BJ (cell line): ENCODE results near the gene MAP3K6. TPM values are rescaled to one million over a fixed set of nuclear protein-coding genes. Genes with fewer than 3 reads are reported as not detected.

Source experiments
- CTCF ChIA-PET: fragments of 350-600 bp; formaldehyde crosslinking; extraction: SDS; loops from one replicate; lab custom pipeline; 2021; ENCODE audit warnings: antibody characterized with exemption, inconsistent platforms; lab: Yijun Ruan, JAX
- POLR2A ChIA-PET: fragments of 300-600 bp; sonication (Branson Sonifier 250); formaldehyde crosslinking; extraction: SDS; loops from one replicate; lab custom pipeline; 2021; ENCODE audit warnings: antibody characterized with exemption; lab: Charles Lee
- DNase-seq: peaks from one replicate; pipeline ENCODE4 v3.0.0-alpha.2; 2011; ENCODE audit warnings: low read depth
- H3K27me3 ChIP-seq: 2 replicates; pipeline ENCODE4 v1.6.0; 2011; ENCODE audit warnings: low read length; ENCODE audit not compliant: control insufficient read depth, insufficient read depth
- H3K36me3 ChIP-seq: 2 replicates; pipeline ENCODE4 v1.5.1; 2011; ENCODE audit warnings: low read length; ENCODE audit not compliant: control insufficient read depth, insufficient read depth
- H3K4me3 ChIP-seq: 2 replicates; pipeline ENCODE4 v1.5.1; 2011; ENCODE audit warnings: low read depth, mild to moderate bottlenecking, control low read depth, low read length
- CTCF ChIP-seq: IDR thresholded peaks from 2 replicates; pipeline ENCODE4 v1.5.1; 2011; ENCODE audit warnings: low read depth, mild to moderate bottlenecking, control low read depth, inconsistent platforms, low read length, moderate library complexity; ENCODE audit not compliant: insufficient read depth
- polyA plus RNA-seq: library from polyadenylated mRNA; depleted of rRNA; stranded (reverse); fragments of >200 nt; gene quantifications from 2 replicates; pipeline ENCODE4 v1.2.3, GENCODE V29; 2011

The MAP3K6 gene
- polyA plus RNA-seq, 1 experiment: 18.0 TPM

GRCh38 chr1:27325286-27325685, 41.5 kb downstream of the MAP3K6 start:
- ChIA-PET POLR2A (no interaction called here), CTCF (no interaction called here)

GRCh38 chr1:27322569-27323240, 44.1 kb downstream of the MAP3K6 start:
- POLR2A ChIA-PET: no interaction called here
- TF ChIP-seq CTCF: no peak
- CTCF ChIA-PET: interaction anchor here (0.6 to 2.1 kb wide), 7 partner anchors 11 to 67 kb away, joined by 3 to 33 read pairs (median 4); partner anchors contain the start of gene MAP3K6
- Histone ChIP-seq H3K4me3 (peak overlapping the region; percentile 89), H3K36me3 (peaks cover 7% of the 10 kb centered on the region), H3K27me3 (no peaks in the 10 kb centered on the region)
- DNase-seq: no peak

More at GRCh38 chr1:27325286-27325685, 41.5 kb downstream of the MAP3K6 start:
- no peak overlapping the region for H3K4me3 ChIP-seq
- peaks cover 11% of the 10 kb centered on the region for H3K36me3 ChIP-seq
- no peaks in the 10 kb centered on the region for H3K27me3 ChIP-seq
- TF ChIP-seq CTCF: no peak
- DNase-seq: no peak

GRCh38 chr1:27321813-27322568, 44.8 kb downstream of the MAP3K6 start, which contains the start of gene TMEM222:
Gene TMEM222 (plus strand): TSS chr1:27322163. CDS start chr1:27322198, 35 bp downstream.
- Histone ChIP-seq H3K4me3 (peak within 1 kb of the TSS; percentile 89), H3K36me3 (peaks cover 7% of the 10 kb centered on the region), H3K27me3 (no peaks in the 10 kb centered on the region)
- CTCF ChIA-PET: interaction anchor here (0.7 to 2.1 kb wide), 6 partner anchors 11 to 44 kb away, joined by 3 to 33 read pairs (median 5); partner anchors contain the start of gene MAP3K6
- peak; percentile 75 for DNase-seq
- TF ChIP-seq CTCF: no peak
- POLR2A ChIA-PET: no interaction called here

- TF ChIP-seq CTCF: no peak
- Histone ChIP-seq H3K36me3 (no peaks in the 10 kb centered on the region), H3K27me3 (no peaks in the 10 kb centered on the region), H3K4me3 (no peak overlapping the region)
- ChIA-PET POLR2A (no interaction called here), CTCF (interaction anchor here (0.7 to 3.9 kb wide), 9 partner anchors 10 to 351 kb away, joined by 3 to 24 read pairs (median 4); partner anchors contain the start of gene SYTL1)
- DNase-seq: peak; percentile 15
Observed at GRCh38 chr1:27318596-27318995, 48.2 kb downstream of the MAP3K6 start.

- H3K36me3 ChIP-seq: no peaks in the 10 kb centered on the region
- POLR2A ChIA-PET: no interaction called here
- no peak for DNase-seq
- no peak overlapping the region for H3K4me3 ChIP-seq
- no peaks in the 10 kb centered on the region for H3K27me3 ChIP-seq
- CTCF ChIA-PET: interaction anchor here (0.7 to 3.9 kb wide), 10 partner anchors 10 to 351 kb away, joined by 3 to 24 read pairs (median 4); partner anchors contain the start of gene MAP3K6
- no peak for TF ChIP-seq CTCF
Observed at GRCh38 chr1:27318136-27318535, 48.6 kb downstream of the MAP3K6 start.
